Activated effector memory CD4-positive, alpha-beta T cell treated with anti-CD3 and anti-CD28 coated beads, Interleukin-2, amount 50 U/mL, for 16 hours (primary cell): ENCODE data around the gene EDDM13.
"Not testable (repeated sequence)": the region's sequence is repeated elsewhere in the genome, so short reads cannot be mapped to it uniquely, and the experiment has no call there.

Experiments
- DNase-seq: peaks from one replicate; pipeline ENCODE4 v3.0.0-alpha.2; 2020

Gene EDDM13, protein sequence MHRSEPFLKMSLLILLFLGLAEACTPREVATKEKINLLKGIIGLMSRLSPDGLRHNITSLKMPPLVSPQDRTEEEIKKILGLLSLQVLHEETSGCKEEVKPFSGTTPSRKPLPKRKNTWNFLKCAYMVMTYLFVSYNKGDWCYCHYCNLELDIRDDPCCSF

DNA sequence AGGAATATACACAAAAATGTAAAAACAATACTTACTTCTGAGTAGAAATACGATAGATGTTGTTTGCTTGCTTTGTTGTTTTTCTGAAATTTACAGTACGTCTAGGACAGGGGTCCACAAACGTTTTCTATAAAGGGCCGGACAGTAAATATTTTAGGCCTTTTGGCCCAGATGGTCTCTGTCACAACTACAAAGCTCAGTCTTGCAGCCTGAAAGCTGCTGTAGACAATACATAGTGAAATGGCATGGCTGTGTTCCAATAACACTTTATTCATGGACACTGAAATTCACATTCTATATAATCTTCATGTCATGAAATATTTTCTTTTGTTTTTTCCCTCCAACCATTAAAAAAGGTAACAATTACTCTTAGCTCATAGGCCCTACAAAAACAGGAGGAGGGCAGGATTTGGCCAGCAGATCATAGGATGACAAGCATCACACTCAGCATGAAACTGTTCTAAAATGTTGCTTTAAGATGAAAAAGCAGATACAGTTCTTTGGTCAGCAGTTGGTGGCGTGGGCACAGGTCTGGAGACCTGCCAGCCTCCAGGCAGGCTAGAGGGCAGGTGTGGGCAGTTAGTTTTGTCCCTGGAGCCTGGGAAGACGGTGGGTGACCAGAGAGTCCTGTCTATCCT, at the start of gene EDDM13:
Gene EDDM13, plus strand, starts transcription at position 588 of the 638 bp plus-strand sequence. CDS start 87 bp downstream, outside the sequence.
- no peak for DNase-seq

DNA sequence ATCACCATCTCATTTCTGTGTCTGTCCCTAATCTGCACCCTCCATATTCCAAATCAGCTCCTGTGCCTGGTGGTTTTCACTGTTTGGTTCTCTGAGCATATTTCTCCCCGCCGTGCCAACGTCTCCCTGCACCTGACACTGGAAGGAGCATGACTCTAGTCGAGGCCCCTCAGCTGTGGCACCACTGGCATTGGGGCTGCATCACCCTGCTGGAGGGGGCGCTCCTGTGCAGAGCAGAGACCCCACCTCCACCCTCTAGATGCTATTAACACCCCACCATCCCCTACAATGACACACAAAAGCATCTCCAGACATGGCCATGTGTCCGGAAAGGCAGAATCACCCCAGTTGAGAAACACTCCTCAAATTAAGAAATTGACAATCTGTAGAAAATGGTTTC, 49.6 kb upstream of the EDDM13 start:
- DNase-seq: no peak

DNA sequence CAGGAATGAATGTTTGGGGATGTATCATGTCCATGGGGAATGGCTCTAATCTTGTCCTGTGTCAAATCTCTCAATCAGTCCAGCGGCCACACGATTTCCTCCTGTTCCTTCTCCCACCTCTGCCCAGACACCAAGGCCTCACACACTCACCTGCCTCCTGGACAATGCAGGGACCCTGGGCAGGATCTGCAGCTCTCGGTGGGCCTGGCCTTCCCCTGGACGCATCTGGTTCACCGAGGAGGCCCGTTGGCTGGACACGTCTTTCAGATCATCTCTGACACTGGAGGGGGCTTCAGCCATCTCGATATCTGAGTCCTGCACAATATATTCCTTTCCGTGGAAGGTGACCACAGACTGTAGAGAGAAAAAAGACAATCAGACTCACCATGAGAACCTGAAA, 49.1 kb upstream of the EDDM13 start:
- no peak for DNase-seq

DNA sequence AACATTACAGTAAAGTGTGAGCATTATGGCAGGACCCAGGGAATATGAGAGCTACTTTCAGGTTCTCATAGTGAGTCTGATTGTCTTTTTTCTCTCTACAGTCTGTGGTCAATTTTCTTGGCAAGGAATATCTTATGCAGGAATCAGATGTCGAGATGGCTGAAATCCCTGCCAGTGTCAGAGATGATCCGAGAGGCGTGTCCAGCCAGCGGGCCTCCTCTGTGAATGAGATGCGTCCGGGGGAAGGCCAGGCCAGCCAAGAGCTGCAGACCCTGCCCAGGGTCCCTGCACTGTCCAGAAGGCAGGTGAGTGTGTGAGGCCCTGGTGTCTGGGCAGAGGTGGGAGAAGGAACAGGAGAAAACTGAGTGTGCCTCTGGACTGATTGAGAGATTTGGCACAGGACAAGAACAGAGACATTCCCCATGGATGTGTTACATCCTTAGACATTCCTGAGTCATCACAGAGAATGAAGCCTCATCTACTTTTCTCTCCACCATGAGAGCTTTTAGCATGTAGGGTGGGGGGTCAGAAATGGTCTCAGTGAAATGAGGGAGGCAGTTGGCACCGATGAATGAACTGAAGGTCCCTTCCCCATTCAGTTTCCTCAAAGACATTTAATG, 27.3 kb upstream of the EDDM13 start:
- no peak for DNase-seq

DNA sequence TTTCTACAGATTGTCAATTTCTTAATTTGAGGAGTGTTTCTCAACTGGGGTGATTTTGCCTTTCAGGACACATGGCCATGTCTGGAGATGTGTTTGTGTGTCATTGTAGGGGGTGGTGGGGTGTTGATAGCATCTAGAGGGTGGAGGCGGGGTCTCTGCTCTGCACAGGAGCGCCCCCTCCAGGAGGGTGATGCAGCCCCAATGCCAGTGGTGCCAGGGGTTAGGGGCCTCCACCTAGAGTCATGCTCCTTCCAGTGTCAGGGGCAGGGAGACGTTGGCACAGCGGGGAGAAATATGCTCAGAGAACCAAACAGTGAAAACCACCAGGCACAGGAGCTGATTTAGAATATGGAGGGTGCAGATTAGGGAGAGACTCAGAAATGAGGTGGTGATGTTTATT, 26.8 kb upstream of the EDDM13 start:
- not testable (repeated sequence) for DNase-seq

DNA sequence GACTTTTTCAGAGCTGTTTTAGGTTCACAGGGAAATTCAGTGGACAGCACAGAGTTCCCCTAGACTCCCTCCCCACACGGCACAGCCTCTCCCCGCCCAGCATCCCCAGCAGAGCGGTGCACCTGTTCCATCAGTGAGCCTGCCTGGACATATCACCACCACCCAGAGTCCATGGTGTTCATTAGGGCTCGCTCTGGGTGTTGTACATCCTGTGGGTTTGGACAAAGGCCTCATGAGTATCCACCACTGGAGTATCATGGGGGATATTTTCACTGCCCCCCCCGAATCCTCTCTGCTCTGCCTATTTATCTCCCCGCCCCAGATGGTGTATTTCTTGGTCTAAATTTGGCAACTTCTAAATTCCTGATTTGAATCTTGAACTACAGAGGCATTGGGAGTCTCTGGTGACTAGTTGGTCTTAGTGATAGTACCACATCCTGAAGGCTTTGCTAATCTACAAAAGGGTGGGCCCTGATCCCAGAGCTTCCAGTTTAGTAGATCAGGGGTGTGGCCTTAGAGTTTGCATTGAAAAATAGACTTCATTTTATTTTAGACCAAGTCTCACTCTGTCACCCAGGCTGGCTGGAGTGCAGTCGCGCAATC, 23.7 kb upstream of the EDDM13 start:
- not testable (repeated sequence) for DNase-seq

DNA sequence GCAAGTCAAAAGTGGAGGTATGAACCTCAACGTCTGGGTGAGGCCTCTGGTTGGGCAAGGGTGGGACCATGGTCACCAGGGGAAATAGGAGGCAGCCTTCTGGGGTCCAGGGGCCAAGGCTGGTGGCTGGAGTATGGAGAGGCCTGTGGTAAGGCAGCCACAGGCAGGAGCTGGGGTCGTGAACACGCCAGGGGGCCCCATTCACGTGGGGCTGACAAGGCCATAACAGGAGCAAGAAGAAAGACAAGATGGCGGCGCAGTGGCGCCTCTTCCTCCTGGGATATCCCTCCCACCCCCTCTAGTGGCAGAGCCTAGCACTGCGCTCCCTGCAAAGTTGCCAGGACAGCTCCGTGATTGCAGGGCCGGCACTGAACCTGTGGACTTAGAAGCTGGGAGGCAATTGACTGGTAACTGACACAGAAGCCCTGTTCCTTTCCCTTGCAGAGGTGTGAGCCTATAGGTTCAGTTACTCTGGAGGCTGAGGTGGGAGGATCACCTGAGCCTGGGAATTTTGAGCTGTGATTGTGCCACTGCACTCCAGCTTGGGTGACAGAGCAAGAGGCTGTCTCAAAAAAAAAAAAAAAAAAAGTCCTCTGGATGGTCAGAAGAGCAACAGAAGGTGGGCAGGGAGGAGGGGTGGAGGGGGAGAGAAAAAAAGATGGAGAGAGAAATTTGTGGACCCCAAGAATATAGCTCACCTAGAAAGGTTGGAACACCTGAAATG, 19.7 kb upstream of the EDDM13 start:
- DNase-seq: peak; percentile 88

DNA sequence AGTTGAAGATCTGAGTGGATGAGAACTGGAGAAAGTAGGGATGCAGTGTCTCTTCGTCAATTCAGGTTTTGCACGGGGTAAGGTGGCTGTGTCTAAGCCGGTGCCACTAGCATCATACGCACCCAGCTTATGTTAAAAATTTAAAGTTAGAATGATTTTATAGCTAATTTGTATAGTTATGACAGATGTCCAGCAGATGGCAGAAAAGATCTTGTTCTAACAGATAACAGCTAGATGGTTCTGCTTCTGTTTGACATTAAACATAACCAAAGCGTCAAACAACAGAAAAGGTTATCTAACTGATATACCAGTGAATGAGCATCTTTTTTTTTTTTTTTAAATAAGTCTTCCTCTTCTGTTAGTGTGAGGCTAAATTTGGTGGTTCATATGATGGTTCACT, 18.8 kb upstream of the EDDM13 start:
- no peak for DNase-seq

DNA sequence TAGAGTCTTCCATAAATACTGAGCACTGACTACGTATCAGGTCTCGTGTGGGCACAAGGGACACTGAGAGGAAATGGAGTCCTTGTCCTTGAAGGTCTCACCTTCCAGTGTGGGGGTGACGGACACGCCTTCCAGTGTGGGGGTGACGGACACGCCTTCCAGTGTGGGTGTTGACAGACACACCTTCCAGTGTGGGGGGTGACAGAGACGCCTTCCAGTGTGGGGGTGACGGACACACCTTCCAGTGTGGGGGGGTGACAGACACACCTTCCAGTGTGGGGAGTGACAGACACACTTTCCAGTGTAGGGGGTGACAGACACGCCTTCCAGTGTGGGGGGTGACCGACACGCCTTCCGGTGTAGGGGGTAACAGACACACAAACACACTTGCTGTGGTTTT, 14.3 kb upstream of the EDDM13 start:
- DNase-seq: no peak

DNA sequence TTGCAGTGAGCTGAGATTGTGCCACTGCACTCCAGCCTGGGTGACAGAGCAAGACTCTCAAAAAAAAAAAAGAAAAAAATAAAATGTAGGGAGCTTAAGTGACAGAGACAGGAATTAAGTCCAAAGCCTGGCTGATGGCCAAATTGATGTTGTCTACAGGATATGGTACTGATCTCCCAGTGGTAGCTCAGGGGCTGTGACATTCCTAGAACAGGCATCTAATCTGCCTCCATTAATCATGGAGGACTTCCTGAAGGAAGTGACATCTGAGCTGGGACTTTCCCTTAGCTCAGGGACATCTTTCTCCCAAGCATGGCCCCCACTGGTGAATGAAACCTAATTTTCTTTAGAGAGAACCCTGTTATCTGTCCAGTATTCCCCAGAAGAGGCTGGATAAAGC, 11.4 kb upstream of the EDDM13 start:
- DNase-seq: no peak

DNA sequence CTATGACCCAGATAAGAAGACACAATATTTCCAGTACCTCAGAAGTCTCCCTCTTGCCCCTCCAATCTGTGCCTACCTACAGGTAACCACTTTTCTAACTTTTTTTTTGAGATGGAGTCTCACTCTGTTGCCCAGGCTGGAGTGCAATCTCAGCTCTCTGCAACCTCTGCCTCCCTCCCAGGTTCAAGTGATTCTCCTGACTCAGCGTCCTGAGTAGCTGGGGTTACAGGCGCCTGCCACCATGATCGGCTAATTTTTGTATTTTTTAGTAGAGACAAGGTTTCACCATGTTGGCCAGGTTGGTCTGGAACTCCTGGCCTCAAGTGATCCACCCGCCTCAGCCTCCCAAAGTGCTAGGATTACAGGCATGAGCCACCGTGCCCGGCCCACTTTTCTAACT, 10.6 kb upstream of the EDDM13 start:
- DNase-seq: not testable (repeated sequence)

DNA sequence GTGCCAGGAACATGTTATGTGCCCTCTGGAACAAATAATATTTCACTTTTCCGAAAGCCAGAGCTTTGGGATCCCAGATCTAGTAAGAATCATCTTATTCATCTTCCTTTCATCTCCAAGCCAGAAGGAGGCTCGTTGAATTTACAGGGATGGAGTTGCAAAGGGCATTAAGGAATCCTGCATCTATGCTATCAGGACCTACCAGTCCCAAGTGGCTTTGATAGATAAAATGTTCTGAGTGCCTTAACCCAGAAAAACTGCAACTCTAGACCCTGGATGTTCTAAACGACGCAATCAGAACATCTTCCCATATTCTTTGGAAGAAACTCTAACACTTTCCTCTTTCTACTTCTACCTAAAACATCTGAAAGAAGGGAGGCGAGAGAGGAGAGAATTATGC, 9.2 kb upstream of the EDDM13 start:
- no peak for DNase-seq

DNA sequence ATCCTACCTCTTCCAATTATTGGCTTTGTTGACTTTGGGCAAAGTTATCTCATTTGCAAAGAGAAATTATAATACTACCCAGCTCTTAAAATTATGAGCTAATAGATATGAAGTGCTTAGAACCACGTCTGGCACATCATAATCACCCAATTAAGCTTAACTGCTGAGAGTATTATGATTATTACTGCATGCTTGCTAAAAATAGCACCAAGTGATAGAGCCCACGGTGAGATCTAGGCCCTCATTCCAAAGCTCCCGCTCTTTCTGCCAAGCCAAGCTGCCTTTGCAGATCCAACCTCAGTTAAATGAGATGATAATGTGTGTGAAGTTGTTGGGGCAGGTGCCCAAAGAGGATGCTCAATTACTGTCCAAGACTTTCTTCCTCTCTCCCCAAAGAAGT, 6.5 kb upstream of the EDDM13 start:
- no peak for DNase-seq

DNA sequence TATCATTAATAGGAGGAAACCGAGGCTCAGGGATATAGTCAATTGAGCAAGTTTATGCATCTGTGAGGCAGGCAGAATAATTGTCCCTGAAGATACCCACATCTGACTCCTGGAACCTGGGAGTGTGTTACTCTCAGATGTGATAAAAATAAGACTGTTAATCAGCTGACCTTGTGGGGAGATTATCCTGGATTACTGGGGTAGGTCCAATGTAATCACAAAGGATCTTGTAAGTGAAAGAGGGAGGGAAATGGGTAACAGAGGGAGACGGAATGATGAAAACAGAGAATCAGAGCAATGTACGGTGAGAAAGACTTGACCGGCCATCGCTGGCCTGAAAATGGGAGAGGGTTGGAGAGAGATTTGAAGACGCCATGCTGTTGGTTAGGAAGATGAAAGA, 3.2 kb upstream of the EDDM13 start:
- no peak for DNase-seq

DNA sequence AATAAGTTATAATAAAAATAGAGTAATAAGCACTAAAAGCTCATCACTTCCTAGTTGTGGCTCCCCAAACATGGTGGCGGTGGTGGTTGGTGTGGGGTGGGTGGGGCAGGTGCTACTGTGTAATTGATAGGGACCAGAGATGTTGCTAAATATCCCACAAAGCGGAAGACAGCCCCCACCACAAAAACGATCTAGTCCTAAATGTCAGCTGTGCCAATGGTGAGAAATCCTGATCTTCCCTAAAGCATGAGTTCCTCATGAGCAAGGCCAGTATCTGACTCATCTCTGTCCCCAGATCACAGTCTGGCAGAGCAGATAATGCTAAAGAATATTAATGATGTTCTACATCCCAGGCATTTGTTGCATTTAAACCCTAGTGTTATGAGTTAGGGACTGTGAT, 1.9 kb upstream of the EDDM13 start:
- no peak for DNase-seq

DNA sequence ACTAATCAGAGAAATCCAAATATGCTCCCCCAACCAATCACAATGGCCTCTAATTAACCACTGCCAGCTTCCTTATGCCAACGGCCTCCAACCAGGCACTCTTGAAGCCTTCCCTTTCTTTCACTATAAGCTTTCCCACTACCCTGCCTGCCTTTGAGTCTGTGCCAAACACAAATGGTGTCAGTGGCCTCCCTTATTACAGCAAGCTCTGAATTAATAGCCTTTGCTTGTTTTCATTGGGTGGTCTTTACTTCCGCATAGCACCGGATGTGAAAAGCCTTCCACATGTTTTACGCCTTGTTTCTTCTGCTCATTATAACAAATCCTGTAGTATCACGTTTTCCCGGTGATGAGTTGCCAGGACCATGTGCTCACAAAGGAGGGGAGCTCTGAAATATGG, 1.4 kb upstream of the EDDM13 start:
- DNase-seq: no peak

DNA sequence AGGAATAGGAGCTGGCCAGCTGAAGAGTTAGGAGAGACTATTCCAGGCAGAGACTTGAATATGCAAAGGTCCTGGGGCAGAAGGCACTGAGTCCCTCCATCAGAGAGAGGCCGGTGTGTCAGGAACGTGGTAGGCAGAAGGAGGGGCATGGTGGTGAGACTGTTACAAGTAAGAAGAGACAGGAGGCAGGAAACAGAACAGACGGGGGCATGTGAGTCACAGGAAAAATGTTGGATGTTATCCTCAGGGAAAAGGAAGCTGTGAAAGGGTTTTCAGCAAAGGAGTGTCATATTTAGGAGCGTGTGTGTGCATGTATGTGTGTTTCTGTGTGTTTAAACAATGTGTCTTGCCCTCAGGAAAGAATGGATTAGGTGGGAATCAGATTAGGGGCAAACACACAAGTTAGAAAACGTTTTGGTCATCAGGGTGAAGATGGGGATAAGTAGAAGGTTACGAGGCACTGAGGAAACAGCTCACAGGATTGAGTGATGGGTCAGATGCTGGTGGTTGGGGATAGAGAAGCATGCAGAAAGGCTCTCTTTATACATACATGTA, 1.1 kb downstream of the EDDM13 start:
- no peak for DNase-seq

DNA sequence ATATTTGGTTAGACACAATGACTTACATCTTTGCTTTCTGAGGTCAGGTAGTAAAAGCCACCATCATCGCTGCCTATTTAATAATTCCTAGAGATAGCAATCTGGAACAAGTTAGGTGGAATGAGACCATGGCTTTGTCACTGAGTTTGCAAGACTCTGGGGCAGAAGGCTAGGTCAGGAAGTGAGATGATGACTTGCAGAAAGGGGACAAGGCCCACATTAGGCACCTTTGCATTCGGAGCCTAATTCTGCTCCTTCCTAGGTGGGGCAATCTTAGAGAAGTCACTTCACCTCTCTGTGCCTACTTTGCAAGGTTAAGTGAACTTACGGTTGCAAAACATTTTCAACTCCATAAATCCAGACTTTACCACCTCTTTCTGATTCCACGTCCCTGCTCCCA, 10.3 kb downstream of the EDDM13 start:
- no peak for DNase-seq

DNA sequence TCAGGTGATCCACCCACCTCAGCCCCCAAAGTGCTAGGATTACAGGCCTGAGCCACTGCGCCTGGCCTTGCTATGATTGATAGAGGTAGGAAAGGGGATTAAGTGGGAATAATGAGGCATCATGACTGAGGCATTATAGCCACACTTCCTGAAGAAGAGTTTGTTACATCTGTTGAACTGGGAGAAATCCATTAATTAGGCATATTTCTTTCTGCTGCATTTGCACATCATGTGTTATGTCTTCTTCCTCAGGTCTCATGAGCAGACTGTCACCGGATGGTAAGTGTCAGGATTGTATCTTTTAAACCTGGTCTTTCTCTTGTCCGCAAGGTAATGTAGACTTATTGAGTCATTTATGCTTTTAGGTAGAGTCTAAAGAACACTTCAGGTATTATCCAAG, 12.2 kb downstream of the EDDM13 start:
- no peak for DNase-seq

DNA sequence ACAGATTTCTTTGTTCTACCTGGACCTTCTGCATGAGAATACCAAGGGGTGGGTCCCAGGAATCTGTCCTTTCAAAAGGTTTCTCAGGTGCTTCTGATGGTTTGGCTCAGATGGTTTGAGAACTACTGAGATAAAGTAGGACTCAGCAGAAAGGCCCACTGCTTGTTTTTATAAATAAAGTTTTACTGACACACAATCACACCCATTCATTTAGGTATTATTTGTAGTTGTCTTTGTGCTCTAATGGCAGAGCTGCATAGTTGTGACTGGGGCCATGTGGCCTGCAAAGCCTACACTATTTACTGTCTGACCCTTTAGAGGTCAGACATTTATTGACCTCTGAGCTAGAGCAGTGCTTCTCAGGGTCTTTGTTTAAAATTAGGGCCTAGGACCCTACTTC, 17.6 kb downstream of the EDDM13 start:
- DNase-seq: no peak

DNA sequence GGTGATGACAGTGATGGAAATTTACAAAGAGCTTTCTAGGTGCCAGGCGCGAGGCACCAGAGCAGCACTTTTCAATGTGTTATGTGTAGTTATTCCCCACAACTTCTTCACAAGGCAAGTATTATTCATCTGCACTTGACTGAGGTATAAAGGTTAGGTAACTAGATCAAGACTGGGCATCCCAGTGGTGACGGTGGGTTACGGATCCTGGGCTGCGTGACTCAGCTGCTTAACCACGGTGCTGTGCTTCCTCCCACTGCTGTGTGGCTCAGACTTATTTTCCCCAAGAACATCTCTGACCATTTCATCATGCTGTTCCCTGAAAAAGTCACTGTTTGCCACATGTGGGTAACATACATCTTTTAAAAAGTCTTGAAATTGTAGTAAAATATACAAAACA, 19.3 kb downstream of the EDDM13 start:
- no peak for DNase-seq

DNA sequence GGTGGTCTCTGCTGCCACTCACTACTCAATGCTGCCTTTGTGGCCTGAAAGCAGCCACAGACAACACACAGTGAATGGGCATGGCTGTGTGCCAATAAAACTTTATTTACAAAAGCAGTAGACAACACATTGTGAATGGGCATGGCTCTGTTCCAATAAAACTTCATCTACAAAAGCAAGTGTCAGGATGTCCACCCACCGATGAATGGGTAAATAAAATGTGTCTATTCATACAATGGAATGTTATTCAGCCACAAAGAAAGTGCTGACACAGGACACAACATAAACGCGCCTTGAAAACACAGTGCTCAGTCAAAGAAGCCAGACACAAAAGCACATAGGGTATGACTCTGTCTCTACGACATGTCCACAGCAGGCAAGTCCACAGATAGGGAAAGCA, 22.0 kb downstream of the EDDM13 start:
- DNase-seq: no peak
